MM.1S (cell line): ENCODE measurements around the gene PASD1.
"Not testable (repeated sequence)": the region's sequence is repeated elsewhere in the genome, so short reads cannot be mapped to it uniquely, and the experiment has no call there.

Experiments
- DNase-seq: peaks from one replicate; pipeline ENCODE4 v3.0.0-alpha.2; 2015
- H2AFZ ChIP-seq: fragments of 300-600 bp; sonication (generic); 2 replicates; pipeline ENCODE4 v1.6.0; 2016; ENCODE audit warnings: antibody characterized with exemption, low read length
- H3F3A ChIP-seq: fragments of 300-600 bp; sonication (generic); 2 replicates; pipeline ENCODE4 v1.6.1; 2016; ENCODE audit warnings: mild to moderate bottlenecking, antibody characterized with exemption, low read length, moderate library complexity, mixed read lengths; ENCODE audit not compliant: insufficient read depth
- H3K27ac ChIP-seq: fragments of 300-600 bp; sonication (generic); 2 replicates; pipeline ENCODE4 v1.5.1; 2016; ENCODE audit warnings: mild to moderate bottlenecking, low read length
- H3K27me3 ChIP-seq: fragments of 300-600 bp; sonication (generic); replicated peaks from 2 replicates; pipeline ENCODE4 v1.6.0; 2016; ENCODE audit warnings: low read length; ENCODE audit not compliant: insufficient read depth
- H3K36me3 ChIP-seq: fragments of 300-600 bp; sonication (generic); replicated peaks from 2 replicates; pipeline ENCODE4 v1.6.1; 2016; ENCODE audit warnings: mild to moderate bottlenecking, low read length, mixed read lengths; ENCODE audit not compliant: insufficient read depth
- H3K4me1 ChIP-seq: fragments of 300-600 bp; sonication (generic); 2 replicates; pipeline ENCODE4 v1.6.1; 2016; ENCODE audit warnings: low read length, mixed read lengths
- H3K4me2 ChIP-seq: fragments of 300-600 bp; sonication (generic); 2 replicates; pipeline ENCODE4 v1.6.0; 2016; ENCODE audit warnings: low read depth, low read length
- H3K4me3 ChIP-seq: fragments of 300-600 bp; sonication (generic); 2 replicates; pipeline ENCODE4 v1.5.1; 2016; ENCODE audit warnings: low read length, mixed read lengths
- H3K79me2 ChIP-seq: fragments of 300-600 bp; sonication (generic); 2 replicates; pipeline ENCODE4 v1.6.1; 2016; ENCODE audit warnings: mixed run types, low read length, mixed read lengths
- H3K9ac ChIP-seq: fragments of 300-600 bp; sonication (generic); 2 replicates; pipeline ENCODE4 v1.6.1; 2016; ENCODE audit warnings: low read length, mixed read lengths
- H3K9me2 ChIP-seq: fragments of 300-600 bp; sonication (generic); replicated peaks from 2 replicates; pipeline ENCODE4 v1.6.1; 2016; ENCODE audit warnings: mild to moderate bottlenecking, low read length, mixed read lengths; ENCODE audit not compliant: insufficient read depth
- H3K9me3 ChIP-seq: fragments of 300-600 bp; sonication (generic); replicated peaks from 2 replicates; pipeline ENCODE4 v1.6.1; 2016; ENCODE audit warnings: mild to moderate bottlenecking, low read length, mixed read lengths; ENCODE audit not compliant: insufficient read depth
- H4K20me1 ChIP-seq: fragments of 300-600 bp; sonication (generic); 2 replicates; pipeline ENCODE4 v1.6.1; 2016; ENCODE audit warnings: mild to moderate bottlenecking, low read length, moderate library complexity, mixed read lengths; ENCODE audit not compliant: insufficient read depth
- CTCF ChIP-seq: fragments of 300-600 bp; sonication (generic); IDR thresholded peaks from 2 replicates; pipeline ENCODE4 v1.5.1; 2016; ENCODE audit warnings: antibody characterized with exemption, low read length, mixed read lengths
- EZH2 ChIP-seq: fragments of 300-600 bp; sonication (generic); optimal IDR thresholded peaks from 2 replicates; pipeline ENCODE3; 2017; ENCODE audit warnings: low read depth, mild to moderate bottlenecking, antibody characterized with exemption, low read length, mixed read lengths
- EZH2phosphoT487 ChIP-seq: fragments of 300-600 bp; sonication (generic); IDR thresholded peaks from 2 replicates; pipeline ENCODE4 v1.6.1; 2018; ENCODE audit warnings: antibody characterized with exemption, low read length

Gene PASD1

GRCh38 chrX:151552743-151553142 is 10.7 kb upstream of the PASD1 start:
- H3K36me3 ChIP-seq, result no peaks in the 10 kb centered on the region
- H3K4me3 ChIP-seq, result no peak overlapping the region
- no peak overlapping the region for H3K27ac ChIP-seq
- H4K20me1 ChIP-seq, result no peaks in the 10 kb centered on the region
- no peak overlapping the region for H2AFZ ChIP-seq
- no peaks in the 10 kb centered on the region for H3K9me2 ChIP-seq
- no peak overlapping the region for H3K4me2 ChIP-seq
- H3K79me2 ChIP-seq, result no peaks in the 10 kb centered on the region
- H3F3A ChIP-seq, result no peaks in the 10 kb centered on the region
- TF ChIP-seq EZH2phosphoT487, result no peak
- TF ChIP-seq EZH2, result no peak
- no peak for TF ChIP-seq CTCF
- DNase-seq, result no peak
- no peaks in the 10 kb centered on the region for H3K4me1 ChIP-seq
- no peak overlapping the region for H3K9ac ChIP-seq
- H3K9me3 ChIP-seq, result no peaks in the 10 kb centered on the region
- H3K27me3 ChIP-seq, result no peaks in the 10 kb centered on the region

- not testable (repeated sequence) for H3K27me3 ChIP-seq, H3K27ac ChIP-seq, H3K9me3 ChIP-seq, DNase-seq, H3K4me1 ChIP-seq, H2AFZ ChIP-seq, H4K20me1 ChIP-seq, H3K9ac ChIP-seq, H3F3A ChIP-seq, H3K9me2 ChIP-seq, H3K36me3 ChIP-seq, H3K79me2 ChIP-seq, H3K4me2 ChIP-seq, H3K4me3 ChIP-seq
Measured at GRCh38 chrX:151555301-151555700, 8.2 kb upstream of the PASD1 start.

- H3K4me1 ChIP-seq, H4K20me1 ChIP-seq, H2AFZ ChIP-seq, H3K27me3 ChIP-seq, H3K9ac ChIP-seq, H3K4me3 ChIP-seq, H3K9me3 ChIP-seq, H3K4me2 ChIP-seq, H3K27ac ChIP-seq, H3F3A ChIP-seq, H3K79me2 ChIP-seq, DNase-seq, H3K36me3 ChIP-seq, H3K9me2 ChIP-seq: not testable (repeated sequence)
Measured at GRCh38 chrX:151562485-151562884, 990 bp upstream of the PASD1 start.

- not testable (repeated sequence) for DNase-seq, H2AFZ ChIP-seq, H3K27me3 ChIP-seq, H3K9ac ChIP-seq, H3F3A ChIP-seq, H3K27ac ChIP-seq, H3K36me3 ChIP-seq, H3K79me2 ChIP-seq, H3K4me1 ChIP-seq, H3K4me2 ChIP-seq, H4K20me1 ChIP-seq, H3K4me3 ChIP-seq, H3K9me3 ChIP-seq, H3K9me2 ChIP-seq
Measured at GRCh38 chrX:151563003-151563402, 472 bp upstream of the PASD1 start.

GRCh38 chrX:151564035-151564434 is 560 bp downstream of the PASD1 start:
- Histone ChIP-seq H3K4me2 (no peak overlapping the region), H3K36me3 (no peaks in the 10 kb centered on the region), H3K79me2 (no peaks in the 10 kb centered on the region), H3K27ac (no peak overlapping the region), H4K20me1 (no peaks in the 10 kb centered on the region), H2AFZ (no peak overlapping the region), H3F3A (no peaks in the 10 kb centered on the region), H3K9me2 (no peaks in the 10 kb centered on the region), H3K9me3 (no peaks in the 10 kb centered on the region), H3K27me3 (no peaks in the 10 kb centered on the region), H3K4me1 (no peaks in the 10 kb centered on the region), H3K9ac (no peak overlapping the region), H3K4me3 (no peak overlapping the region)
- DNase-seq, result no peak
- TF ChIP-seq CTCF, result no peak
- TF ChIP-seq EZH2phosphoT487, result no peak
- no peak for TF ChIP-seq EZH2

GRCh38 chrX:151566872-151567271 is 3.4 kb downstream of the PASD1 start:
- H3K27me3 ChIP-seq, H3K4me3 ChIP-seq, DNase-seq, H4K20me1 ChIP-seq, H3K9ac ChIP-seq, H3K4me1 ChIP-seq, H3K9me3 ChIP-seq, H3K9me2 ChIP-seq, H3K27ac ChIP-seq, H3K4me2 ChIP-seq, H3K36me3 ChIP-seq, H2AFZ ChIP-seq, H3K79me2 ChIP-seq, H3F3A ChIP-seq: not testable (repeated sequence)
